Activated gamma-delta T cell treated with anti-CD3 and anti-CD28 coated beads, Interleukin-2, amount 50 U/mL, for 16 hours (primary cell): ENCODE measurements around the gene PSKH1.
A peak's percentile ranks its signal among the peaks of the same experiment; 100 is the strongest.
"Not testable (repeated sequence)": the region's sequence is repeated elsewhere in the genome, so short reads cannot be mapped to it uniquely, and the experiment has no call there.

ENCODE experiments used
- DNase-seq: peaks from one replicate; pipeline ENCODE4 v3.0.0-alpha.2; 2020; ENCODE audit warnings: low read depth

Gene PSKH1

DNA sequence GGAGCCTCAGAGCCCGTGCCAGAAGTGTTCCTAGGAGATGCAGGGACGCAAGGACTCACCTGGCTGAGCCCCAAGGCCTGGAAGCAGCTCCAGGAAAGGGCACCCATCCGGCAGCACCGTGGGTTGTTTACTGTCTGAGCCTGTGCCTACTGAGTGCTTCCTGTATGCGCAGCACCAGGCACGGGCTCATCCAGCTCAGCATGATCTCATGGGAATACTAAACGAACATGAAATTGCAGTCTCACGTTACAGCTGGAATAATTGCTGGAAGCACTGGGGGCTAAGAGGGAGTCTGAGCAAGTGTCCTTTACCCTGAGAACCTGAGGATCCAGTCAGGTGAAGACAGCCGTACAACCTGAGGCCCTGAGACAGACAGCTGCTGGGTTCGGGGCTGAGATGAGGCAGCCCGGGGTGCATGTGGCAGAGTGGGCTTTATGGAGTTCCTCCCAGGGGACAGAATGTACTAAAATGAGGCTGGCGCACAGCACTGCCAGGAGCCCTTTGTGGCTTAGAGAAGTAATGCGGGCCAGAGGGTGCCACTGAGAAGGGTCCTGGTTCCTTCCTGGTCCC lies 33.2 kb downstream of the PSKH1 start:
- DNase-seq, result no peak

DNA sequence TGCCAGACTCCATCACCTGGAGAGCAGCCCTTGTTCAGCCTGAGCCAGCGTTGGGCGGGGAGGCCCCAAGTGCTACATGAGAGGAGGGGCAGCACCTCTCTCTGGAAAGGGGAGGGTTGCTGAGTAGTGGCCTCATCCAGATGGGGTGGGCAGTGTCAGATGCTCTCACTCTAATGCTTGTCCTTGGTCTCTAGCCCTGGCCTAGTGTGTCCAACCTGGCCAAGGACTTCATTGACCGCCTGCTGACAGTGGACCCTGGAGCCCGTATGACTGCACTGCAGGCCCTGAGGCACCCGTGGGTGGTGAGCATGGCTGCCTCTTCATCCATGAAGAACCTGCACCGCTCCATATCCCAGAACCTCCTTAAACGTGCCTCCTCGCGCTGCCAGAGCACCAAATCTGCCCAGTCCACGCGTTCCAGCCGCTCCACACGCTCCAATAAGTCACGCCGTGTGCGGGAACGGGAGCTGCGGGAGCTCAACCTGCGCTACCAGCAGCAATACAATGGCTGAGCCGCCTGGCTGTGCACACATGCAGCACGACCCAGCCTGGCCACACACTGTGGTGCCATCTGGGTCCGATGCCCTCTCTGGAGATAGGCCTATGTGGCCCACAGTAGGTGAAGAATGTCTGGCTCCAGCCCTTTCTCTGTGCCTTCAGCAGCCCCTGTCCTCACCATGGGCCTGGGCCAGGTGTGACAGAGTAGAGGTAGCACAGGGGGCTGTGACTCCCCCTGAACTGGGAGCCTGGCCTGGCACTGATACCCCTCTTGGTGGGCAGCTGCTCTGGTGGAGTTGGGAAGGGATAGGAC lies 34.3 kb downstream of the PSKH1 start:
- DNase-seq, result no peak

DNA sequence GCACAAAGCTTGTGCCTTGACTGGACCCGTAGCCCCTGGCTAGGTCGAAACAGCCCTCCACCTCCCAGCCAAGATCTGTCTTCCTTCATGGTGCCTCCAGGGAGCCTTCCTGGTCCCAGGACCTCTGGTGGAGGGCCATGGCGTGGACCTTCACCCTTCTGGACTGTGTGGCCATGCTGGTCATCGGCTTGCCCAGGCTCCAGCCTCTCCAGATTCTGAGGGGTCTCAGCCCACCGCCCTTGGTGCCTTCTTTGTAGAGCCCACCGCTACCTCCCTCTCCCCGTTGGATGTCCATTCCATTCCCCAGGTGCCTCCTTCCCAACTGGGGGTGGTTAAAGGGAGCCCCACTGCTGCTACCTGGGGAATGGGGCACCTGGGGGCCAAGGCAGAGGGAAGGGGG lies 35.1 kb downstream of the PSKH1 start:
- DNase-seq, result no peak

DNA sequence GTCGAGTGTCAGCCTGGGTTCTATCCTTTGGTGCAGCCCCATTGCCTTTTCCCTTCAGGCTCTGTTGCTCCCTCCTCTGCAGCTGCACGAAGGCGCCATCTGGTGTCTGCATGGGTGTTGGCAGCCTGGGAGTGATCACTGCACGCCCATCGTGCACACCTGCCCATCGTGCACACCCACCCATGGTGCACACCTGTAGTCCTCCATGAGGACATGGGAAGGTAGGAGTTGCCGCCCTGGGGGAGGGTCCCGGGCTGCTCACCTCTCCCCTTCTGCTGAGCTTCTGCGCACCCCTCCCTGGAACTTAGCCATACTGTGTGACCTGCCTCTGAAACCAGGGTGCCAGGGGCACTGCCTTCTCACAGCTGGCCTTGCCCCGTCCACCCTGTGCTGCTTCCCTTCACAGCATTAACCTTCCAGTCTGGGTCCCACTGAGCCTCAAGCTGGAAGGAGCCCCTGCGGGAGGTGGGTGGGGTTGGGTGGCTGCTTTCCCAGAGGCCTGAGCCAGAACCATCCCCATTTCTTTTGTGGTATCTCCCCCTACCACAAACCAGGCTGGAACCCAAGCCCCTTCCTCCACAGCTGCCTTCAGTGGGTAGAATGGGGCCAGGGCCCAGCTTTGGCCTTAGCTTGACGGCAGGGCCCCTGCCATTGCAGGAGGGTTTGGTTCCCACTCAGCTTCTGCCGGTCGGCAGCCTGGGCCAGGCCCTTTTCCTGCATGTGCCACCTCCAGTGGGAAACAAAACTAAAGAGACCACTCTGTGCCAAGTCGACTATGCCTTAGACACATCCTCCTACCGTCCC lies 35.7 kb downstream of the PSKH1 start:
- DNase-seq, result peak; percentile 63

DNA sequence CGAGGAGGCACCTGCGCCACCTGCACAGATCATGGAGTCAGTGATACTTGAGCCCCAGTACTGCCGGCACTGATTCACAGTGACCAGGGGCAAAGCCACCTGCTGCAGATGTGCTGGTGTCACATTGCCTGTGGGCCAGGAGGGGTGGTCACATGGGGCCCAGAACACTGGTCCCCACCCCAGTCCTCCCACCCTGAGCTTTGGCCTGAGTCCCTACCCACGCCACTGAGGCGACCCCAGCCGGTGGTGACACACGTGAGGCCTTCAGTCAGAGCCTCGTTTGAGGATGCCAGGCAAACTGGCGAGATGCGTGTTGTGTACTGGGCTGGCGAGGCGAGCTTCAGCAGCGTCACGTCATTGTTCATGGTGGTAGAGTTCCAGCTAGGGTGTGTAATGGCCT lies 37.1 kb downstream of the PSKH1 start:
- DNase-seq, result no peak

DNA sequence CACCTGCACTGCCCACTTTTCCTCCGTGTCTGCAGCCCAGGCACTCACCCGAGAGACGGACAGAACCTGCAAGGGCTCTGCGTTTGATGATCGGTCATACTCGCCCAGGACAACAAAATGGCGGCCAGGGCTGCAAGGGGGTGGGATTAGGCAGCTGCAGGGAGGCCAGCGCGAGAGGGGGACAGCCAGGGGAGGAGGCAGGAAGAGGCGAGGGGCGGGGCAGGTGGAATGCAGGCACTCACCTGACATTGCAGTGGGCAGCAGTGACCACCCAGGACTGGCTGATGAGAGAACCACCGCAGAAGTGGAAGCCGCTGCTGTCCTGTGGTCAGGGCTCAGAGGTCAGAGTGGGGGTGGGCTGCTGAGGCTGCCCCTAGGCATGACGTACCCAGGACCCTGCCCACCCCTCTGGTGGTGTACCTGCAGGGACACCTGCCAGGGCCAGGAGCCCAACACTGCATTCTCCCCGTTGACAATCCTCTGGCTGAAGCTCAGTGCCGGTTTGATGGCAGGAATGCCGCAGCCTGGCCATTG lies 37.7 kb downstream of the PSKH1 start:
- DNase-seq, result no peak

DNA sequence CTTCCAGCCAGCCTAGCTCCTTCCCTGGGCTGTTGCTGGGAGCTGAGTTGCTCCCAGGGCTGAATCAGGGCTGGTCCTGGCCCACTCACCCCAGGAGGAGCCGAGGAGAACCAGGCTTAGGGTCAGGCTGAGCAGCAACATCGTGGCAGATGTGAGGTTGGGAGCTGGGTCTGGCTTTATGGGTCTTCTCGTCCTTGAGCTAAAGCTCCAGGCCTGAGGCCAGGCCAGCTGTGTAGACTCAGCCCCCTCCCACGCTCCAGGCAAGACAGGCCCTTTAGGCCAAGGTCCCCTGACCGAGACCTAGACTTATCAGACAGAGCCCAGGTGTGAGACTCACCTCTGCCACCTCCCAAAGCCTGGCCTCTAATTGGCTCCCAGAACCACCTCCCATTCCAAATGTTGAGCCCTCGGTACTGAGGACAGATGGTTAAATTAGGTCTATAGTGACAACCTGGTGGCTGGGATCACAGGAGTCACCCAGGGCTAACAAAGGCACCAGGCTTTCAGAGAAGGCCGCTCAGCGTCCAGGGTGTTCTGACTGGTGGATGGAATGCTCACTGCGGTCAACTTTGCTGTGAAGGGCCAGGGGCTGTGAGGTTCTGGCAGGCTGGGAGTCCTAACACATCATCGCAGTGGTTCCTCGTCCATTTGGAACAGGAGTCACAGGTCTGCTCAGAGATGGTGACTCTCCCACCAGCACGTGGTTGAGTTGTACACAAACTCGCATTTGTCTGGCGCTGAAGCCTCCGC lies 38.8 kb downstream of the PSKH1 start, which contains the start of gene CTRL:
CTRL (minus strand) TSS at position 151 of the 750 bp plus-strand sequence; CDS start at position 141, 10 bp downstream.
- DNase-seq, result no peak

DNA sequence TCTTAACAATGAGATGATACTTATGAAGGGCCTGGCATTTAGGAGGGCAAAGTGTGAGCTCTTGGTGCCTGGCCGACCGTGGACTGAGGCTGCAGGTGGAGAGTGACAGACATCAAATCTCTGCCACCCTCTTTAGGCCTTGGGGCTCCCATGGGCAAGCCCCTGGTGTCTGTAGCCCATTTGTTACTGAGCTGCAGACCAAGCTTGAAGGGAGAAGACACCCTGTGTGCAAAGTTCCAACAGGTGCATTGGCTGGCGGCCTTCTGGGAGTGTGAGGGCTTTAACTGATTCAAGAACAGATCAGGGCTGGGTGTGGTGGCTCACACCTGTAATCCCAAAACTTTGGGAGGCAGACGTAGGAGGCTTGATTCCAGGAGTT lies 39.4 kb downstream of the PSKH1 start:
- no peak for DNase-seq

DNA sequence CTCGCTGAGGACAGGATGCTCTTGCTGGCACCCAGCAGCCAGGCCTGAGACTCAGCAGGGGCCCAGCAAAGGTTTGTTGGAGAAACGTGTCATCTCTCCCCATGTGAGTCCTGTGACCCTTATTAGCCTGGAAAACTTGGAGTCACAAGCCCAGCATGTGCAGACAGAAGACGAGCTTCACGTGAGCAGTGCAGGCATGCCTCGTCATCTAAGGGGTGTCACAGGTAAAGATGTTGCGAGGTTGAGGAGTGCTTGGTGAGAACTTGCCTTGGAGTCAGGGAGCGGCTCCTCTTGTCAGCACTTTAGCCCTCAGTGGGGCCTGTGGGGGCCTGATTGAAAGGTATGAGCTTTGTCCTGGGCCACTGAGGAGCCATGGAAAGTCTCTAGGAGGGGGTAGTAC lies 40.8 kb downstream of the PSKH1 start:
- no peak for DNase-seq

DNA sequence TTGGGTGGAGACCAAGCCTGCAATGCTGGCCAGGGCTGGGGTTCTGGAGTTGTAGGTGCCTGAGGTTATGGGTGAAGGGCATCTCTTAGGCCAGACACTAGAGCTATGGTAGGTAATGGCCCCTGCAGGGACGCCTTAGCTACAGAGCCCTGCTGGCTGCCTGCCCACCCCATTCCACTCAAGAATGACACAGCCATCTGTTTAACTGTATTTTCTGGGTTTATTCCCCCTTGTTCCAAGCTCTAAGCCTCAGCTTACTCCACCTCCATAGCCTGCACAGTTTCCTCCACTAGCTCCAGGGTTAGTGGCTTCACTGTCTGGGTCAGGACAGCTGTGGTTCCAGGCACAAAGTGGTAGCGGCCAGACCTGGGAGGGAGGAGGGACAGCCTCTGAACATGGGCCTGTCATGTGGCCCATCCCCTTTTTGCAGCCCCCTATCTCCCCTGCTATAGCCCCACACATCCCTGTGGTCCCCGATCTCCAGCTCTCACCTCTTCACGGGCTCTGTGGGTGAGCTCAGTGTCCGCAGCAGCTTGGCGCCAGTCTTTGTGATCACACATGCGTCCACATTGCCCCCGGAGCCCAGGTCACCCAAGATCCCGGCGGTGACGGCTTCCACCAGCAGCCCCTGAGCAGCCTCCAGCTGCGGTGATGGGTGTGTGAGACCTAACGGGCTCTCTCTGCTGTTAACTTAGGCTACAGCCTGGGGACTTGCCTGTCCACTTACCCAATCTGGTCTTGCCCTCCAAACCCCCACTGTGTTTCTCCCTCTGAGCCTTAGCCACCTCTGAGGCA lies 41.4 kb downstream of the PSKH1 start:
- DNase-seq, result no peak

DNA sequence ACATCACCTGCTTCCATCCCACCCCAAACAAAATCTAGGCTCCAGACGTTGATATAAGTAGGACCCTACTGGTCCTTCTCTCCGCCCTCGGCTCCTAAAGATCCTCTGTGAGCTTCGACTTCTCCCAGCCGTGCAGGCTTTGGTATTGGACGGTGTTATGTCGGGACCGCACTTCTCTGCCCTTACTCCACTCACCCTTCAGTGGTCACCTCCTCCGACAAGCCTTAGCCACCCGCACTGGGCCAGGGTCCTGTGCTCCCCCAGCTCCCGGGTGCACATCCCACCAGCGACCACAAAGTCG lies 42.0 kb downstream of the PSKH1 start:
- DNase-seq, result no peak

DNA sequence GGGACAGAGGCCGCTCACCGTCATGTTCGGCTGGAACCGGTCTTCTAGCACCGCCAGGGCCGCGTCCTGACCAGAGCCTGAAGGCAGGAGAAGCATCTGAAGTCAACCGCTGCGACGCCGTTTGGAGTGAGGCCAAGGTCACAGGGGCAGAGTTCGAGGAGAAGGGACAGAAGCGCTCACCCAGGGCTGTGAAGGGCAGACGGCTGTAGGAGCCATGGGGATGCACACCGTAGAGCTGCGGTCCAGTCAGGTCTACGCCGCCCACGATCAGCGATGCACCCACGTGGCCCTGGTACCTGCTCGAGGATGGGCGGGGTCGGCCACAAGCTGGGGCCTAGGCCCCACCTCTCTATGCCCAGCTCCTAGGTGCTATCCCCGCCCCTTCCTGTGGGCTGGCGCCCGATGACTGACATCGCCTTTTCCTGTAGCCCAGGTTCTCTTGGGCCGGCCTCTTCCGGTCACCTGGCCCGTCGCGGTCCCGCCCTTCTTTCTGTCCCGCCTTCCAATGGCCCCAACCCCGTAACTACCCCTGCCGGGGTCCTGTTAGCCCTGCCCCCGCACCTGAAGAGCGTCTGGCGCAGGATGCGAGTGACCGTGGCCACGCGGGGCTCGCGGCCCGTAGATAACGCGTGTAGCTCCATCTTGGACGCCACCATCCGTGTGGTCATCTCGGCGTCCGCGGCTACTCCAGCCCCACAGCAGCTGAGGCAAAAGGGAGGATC lies 42.5 kb downstream of the PSKH1 start:
- DNase-seq, result peak; percentile 92

DNA sequence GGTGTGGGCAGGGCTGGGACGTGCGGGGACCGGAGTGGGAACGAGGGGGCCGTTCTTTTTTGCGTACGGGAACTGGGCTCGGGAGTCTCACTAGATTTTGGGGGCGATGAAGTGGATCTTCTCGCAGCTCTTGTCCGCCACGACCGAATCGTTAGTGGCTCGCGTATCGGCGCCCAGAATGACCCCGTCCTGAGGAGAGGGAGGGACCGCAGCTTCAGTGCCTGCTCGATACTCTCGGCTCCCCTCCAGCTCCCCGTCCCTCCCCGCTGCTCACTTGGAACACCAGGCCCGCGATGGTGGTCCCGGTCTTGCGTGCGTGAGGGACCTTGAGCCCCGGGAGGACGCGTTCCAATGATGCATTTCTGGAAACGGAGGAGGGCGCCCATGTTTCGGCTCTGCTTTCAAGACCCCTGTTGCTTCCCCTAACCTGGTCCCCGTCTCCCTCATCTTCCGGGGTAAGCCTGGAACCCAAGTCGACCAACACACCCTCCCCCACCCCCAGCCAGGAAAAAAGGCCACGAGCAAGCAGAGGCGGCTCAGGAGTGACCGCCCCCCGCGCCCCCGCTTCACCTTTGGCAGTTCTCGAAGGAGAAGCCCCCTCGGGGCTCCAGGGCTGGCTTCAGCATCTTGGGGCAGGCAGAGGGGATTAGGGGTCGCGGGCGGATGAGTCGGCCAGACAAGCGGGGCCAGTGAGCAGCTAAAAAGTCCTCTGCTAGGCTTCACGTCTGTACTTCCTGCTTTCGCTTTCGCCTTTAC lies 43.2 kb downstream of the PSKH1 start, which contains the start of gene PSMB10:
PSMB10 (minus strand) TSS at position 727 of the 756 bp plus-strand sequence; CDS start at position 626, 101 bp downstream.
- DNase-seq, result no peak

DNA sequence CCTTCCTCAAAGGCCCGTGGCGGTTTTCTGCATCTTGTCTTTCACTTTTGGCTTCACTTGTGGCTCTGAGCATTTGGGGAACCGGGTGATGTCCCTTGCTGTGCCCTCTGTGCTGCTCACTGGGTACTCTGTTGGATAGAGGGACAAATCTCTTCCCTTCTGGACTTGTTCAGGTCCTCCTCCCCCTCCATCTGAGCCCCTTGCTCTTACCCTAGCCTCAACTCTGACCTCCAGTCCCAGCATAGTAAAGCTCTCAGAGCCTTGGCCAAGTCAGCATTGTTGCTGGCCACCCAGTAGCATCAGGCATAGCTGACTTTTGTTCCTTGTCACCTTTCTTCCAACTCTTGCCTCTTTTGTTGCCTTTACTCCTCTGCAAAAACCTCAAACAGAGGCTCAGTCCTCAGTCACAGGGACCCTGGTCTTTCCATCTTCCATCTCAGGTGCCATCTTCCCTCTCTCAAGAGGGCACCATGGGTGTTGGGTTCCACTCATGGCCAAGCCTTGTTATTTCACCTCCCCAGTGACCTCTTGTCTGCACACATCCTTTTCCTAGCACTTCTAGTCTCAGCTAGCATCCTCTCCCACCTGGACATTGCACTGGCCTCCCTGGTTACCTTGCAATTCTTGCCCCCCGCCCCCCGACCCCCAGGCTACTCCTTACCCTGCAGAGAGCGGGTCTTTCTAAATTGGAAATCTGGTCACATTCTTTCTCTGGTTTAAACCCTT lies 44.0 kb downstream of the PSKH1 start:
- peak; percentile 66 for DNase-seq

DNA sequence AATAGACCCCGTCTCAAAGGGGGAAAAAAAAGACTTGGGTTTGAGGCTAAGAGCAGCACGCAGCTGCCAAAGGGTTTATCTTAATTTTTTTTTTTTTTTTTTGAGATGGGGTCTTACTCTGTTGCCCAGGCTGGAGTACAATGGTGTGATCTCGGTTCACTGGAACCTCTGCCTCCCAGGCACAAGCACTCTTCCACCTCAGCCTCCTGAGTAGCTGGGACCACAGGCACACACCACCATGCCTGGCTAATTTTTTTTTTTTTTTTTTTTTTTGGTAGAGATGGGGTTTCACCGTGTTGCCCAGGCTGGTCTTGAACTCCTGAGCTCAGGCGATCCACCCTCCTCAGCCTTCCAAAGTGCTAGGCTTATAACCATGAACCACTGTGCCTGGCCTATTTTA lies 44.7 kb downstream of the PSKH1 start:
- DNase-seq, result not testable (repeated sequence)

DNA sequence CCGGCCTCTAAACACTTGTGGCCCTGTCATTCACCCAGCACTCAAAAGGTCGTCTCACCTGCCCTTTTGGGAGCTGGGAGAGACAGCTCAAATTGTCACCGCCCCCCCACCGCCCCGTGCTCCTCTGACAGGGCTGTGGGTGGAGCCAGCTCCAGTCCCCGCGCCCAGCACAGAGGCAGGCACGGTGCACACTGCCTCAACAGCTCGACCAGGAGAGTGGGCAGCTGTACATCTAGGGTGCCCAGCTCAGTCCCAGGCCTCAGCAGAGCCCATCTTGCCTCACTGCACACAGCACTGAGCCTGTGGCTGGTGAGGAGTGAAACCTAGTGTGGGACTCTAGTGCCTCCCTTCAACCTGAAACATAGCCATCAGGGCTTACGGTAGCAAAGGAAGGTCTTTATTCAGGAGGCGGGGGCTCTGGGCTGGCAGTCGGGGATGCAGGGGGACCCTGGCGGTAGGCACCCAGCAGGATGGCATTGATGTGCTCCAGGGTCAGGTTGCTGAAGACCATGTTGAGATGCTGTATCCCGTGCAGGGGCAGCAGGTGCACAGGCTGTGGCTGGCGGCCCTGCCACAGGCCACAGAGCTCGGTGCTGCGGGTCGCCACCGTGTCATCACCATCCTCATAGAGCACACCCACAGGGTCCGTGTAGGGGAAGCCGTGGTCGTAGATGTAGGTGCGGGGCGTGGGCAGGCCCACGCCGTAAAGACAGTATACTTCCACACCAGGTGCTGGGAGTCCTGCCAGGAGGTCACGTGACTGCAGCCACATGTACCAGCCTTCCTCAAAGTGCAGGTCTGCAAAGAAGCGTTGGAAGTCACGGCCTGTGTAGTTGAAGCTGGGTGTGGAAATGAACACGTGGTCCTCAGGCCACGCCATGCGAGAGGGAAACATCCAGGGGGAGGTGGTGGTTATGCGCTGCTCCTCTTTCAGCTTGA lies 46.7 kb downstream of the PSKH1 start:
- DNase-seq, result no peak

DNA sequence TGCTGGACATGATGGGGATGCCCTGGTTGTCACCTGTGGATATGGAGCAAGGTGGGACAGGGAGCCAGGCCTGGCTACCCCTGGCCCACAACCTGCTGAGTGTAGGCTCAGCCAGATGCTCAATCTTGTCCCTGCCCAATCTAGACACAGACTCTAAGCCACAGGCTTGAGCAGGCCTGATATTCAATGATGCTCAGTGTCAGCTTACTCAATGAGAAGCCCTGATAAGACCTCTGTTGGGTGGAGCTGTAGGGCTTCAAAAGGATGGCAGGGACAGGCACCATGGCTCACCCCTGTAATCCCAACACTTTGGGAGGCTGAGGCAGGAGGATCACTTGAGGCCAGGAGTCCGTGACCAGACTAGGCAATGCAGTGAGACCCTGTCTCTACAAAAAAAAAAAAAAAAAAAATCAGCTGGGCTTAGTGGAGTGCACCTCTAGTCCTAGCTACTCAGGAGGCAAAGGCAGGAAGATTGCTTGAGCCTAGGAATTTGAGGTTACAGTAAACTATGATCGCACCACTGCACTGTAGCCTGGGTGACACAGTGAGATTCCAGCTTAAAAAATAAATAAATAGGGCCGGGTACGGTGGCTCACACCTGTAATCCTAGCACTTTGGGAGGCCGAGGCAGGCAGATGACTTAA lies 47.5 kb downstream of the PSKH1 start:
- DNase-seq, result no peak
